ENCODE results near the gene TM4SF1.

Gene TM4SF1

DNA sequence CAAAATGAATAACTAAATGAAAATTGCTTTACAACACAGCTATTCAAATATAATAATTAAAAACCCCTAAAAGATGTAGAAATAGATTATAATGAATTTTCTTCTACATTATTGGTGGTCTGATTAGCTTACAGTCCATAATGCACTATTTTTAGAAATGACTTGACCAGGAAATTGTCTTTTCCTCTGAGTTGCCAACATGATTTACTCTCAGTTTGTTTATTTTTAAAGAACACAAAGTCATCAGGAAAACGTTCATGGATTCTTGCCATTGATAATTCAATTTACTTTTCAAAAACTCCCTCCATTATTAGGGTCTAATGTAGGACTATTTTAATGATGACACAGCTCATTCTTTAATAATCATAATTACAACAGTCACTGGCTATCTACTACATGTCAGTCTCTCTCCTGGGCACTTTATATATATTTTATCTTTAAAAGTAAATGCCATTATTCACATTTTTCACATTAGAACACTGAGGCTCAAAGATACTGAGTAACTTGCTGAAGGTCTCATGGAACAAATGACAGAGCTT lies 45.2 kb downstream of the TM4SF1 start:
- no peak overlapping the region for H3K4me3 ChIP-seq (ENCODE audit: low read depth, low read length)
- TF ChIP-seq CTCF (IDR thresholded peaks at IDR 0.05; ENCODE audit: low read depth, low read length): no peak

DNA sequence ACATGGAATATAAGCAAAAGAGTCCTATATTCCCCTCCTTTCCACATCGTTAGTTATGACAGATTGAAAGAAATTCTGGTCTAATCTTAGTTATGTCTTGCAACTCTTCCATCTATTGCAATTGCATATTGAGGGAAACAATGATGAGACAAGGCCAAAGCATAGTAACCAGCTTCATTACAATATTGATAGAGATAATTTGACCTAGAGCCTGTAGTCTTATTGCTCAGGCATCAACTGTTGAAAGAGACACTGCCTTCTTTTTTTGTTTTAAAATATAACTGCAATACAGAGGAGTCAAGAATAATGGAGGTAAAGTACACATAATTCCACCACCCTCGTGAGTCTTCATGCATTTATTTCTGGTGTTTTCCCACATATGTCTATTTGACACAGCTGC lies 46.1 kb downstream of the TM4SF1 start:
- H3K4me3 ChIP-seq (ENCODE audit: low read depth, low read length): no peak overlapping the region
- TF ChIP-seq CTCF (IDR thresholded peaks at IDR 0.05; ENCODE audit: low read depth, low read length): no peak

DNA sequence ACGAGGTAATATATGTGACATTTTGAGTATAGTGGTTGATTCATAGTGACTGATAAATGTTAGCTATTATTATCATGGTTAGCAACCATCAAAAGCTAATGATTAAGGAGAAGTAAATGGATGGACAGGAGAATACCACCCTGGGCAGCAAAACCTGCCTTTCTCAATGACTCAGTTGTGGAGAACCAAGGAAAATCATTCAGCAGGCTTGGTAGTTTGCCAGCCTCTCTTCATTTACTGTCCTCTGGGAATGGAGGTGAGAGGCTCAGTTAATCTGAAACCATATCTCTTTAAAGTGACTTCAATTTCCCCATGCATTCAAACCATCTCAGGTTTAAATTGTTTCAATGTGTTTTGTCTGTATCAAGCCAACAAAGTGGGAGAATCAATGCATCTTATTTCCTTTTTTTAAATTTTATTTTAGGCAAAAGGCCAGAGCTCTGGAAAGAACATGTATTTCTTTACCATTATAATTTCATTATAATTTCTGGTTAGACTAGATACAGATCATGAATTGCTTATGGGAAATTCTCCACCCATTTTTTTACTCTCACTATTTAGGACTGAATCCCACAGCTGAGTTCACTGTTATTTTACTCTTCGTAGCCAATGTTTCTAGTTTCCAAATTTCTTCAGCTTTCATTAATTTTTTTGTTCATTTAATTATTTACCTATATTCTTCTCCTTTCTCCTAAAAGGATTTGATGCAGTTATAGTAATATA lies 46.7 kb downstream of the TM4SF1 start:
- TF ChIP-seq CTCF (IDR thresholded peaks at IDR 0.05; ENCODE audit: low read depth, low read length): no peak
- H3K4me3 ChIP-seq (ENCODE audit: low read depth, low read length): no peak overlapping the region

DNA sequence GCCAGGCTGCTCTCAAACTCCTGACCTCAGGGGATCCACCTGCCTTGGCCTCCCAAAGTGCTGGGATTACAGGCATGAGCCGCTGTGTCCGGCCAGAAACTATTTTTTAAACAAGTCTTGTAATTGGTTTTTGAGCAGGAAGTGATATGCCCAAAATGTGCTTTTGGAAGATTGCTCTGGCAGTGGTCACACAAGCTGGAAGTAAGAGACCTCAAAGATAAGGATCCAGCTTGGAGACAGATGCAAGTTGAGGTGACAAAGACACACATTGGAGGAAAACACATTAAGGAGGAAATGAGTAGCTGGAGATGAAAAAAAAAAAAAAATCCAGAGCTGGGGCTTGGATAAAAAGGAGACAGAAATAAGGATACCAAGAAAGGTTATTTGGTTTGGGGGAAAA lies 50.3 kb downstream of the TM4SF1 start:
- H3K4me3 ChIP-seq (ENCODE audit: low read depth, low read length): no peak overlapping the region
- no peak for TF ChIP-seq CTCF (IDR thresholded peaks at IDR 0.05; ENCODE audit: low read depth, low read length)

- no peak for TF ChIP-seq CTCF (IDR thresholded peaks at IDR 0.05; ENCODE audit: low read depth, low read length)
- no peak overlapping the region for H3K4me3 ChIP-seq (ENCODE audit: low read depth, low read length)
Observed at GRCh38 chr3:149325581-149325980, 51.9 kb downstream of the TM4SF1 start.

DNA sequence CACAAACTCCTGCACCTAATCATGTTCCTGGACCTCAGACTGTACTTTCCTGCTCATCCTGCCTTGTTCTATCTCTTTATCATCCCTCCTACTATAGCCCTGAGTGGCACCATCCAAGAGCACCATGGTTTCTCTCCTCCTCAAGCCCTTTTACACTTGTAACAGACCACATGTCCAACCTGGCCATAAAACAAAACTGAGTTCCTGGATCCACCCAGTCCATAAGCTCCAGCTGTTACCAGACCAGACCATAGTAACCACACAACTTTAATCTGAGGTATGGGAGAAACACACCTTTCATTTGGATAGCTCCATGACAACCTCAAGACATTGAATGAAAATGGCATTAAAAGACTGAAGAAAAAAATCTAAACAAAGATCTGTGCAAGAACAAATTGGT lies 53.1 kb downstream of the TM4SF1 start:
- no peak overlapping the region for H3K4me3 ChIP-seq (ENCODE audit: low read depth, low read length)
- TF ChIP-seq CTCF (IDR thresholded peaks at IDR 0.05; ENCODE audit: low read depth, low read length): no peak

DNA sequence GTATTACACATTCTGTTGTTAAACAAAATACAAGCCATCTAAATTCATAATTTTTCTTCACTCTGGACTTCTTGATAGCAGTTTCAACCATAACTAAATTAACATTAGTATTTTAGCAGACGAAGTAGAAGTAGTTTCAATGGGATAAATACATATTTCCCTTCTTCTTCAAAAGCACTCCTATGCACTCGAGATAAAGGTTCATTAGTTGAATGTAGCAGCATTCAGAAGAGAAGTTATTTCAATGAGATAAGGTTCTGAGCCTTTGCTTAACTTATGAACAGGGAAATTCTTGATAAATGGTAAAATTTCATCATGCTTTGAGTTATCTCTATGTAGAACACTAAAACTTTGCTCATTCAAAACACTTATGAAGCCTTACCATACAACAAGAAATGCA lies 55.8 kb downstream of the TM4SF1 start:
- no peak overlapping the region for H3K4me3 ChIP-seq (ENCODE audit: low read depth, low read length)
- TF ChIP-seq CTCF (IDR thresholded peaks at IDR 0.05; ENCODE audit: low read depth, low read length): no peak

All from WI38 (cell line).